Endothelial cell of umbilical vein (primary cell): ENCODE data around the gene TEX264. TPM values are rescaled to one million over a fixed set of nuclear protein-coding genes. Genes with fewer than 3 reads are reported as not detected.

Experiments used
- BruUV-seq: library from RNA; stranded (reverse); fragments of 400-500 nt; replicated peaks from 2 replicates; lab custom pipeline; 2021; lab: Mats Ljungman, UMichigan
- CTCF ChIA-PET: fragments of 300-600, 350-600 bp; sonication (Branson Sonifier 250); formaldehyde crosslinking; loops from one replicate; lab custom pipeline; 2021; ENCODE audit warnings: antibody characterized with exemption, inconsistent platforms; lab: Charles Lee
- POLR2A ChIA-PET: fragments of 300-600, 350-600 bp; sonication (Branson Sonifier 250); formaldehyde crosslinking; loops from one replicate; lab custom pipeline; 2021; ENCODE audit warnings: antibody characterized with exemption, inconsistent platforms; lab: Charles Lee
- DNase-seq: peaks from one replicate; pipeline ENCODE4 v3.0.0-alpha.2; 2011; ENCODE audit warnings: low read depth, low spot score
- FAIRE-seq: peaks from 2 replicates; lab custom pipeline; 2011; peaks lifted over from hg19 to GRCh38; lab: Jason Lieb, UNC
- H2AFZ ChIP-seq: 2 replicates; pipeline ENCODE4 v1.6.0; 2012; ENCODE audit warnings: low read depth, low read length, control low read depth, inconsistent platforms
- H3K27ac ChIP-seq: 2 replicates; pipeline ENCODE4 v1.5.1; 2011; ENCODE audit warnings: low read depth, mild to moderate bottlenecking, control low read depth, low read length, moderate library complexity; ENCODE audit not compliant: insufficient read depth
- H3K27me3 ChIP-seq, 2 experiments: 2 replicates each; pipeline versions ENCODE4 v1.6.0 to v1.6.1; 2011; ENCODE audit warnings: low read length in 2 of 2, mixed read lengths in 1 of 2; ENCODE audit not compliant: control insufficient read depth in 2 of 2, insufficient read depth in 2 of 2
- H3K36me3 ChIP-seq, 2 experiments: 2 replicates in 1 of 2; 3 replicates in 1 of 2; pipeline ENCODE4 v1.5.1; 2011; ENCODE audit warnings: low read length in 2 of 2, mild to moderate bottlenecking in 1 of 2, moderate library complexity in 1 of 2; ENCODE audit not compliant: control insufficient read depth in 2 of 2, insufficient read depth in 2 of 2; ENCODE audit errors: extremely low read depth in 1 of 2
- H3K4me1 ChIP-seq: 3 replicates; pipeline ENCODE4 v1.5.1; 2011; ENCODE audit warnings: mild to moderate bottlenecking, low read length; ENCODE audit not compliant: control insufficient read depth, insufficient read depth; ENCODE audit errors: extremely low read depth
- H3K4me2 ChIP-seq: 2 replicates; pipeline ENCODE4 v1.6.1; 2011; ENCODE audit warnings: low read length, control low read depth, mixed read lengths; ENCODE audit not compliant: insufficient read depth
- H3K4me3 ChIP-seq, 3 experiments: fragments of 200-600 bp in 1 of 3; sonication (generic), shearing (Covaris generic) in 1 of 3; replicated peaks in 1 of 3; 2 replicates each; pipeline ENCODE4 v1.5.1; 2011 to 2016; ENCODE audit warnings: control low read depth in 3 of 3, low read length in 3 of 3, mild to moderate bottlenecking in 2 of 3, inconsistent platforms in 1 of 3, low read depth in 1 of 3, moderate library complexity in 1 of 3; ENCODE audit not compliant: insufficient read depth in 1 of 3
- H3K79me2 ChIP-seq: 2 replicates; pipeline ENCODE4 v1.6.0; 2012; ENCODE audit warnings: low read length, inconsistent platforms; ENCODE audit not compliant: control insufficient read depth, insufficient read depth
- H3K9ac ChIP-seq: replicated peaks from 2 replicates; pipeline ENCODE3; 2011; ENCODE audit warnings: low read length, control low read depth; ENCODE audit not compliant: insufficient read depth; ENCODE audit errors: extremely low read depth
- H3K9me1 ChIP-seq: replicated peaks from 3 replicates; pipeline ENCODE4 v1.6.0; 2011; ENCODE audit warnings: mild to moderate bottlenecking, low read length; ENCODE audit not compliant: control insufficient read depth, insufficient read depth; ENCODE audit errors: extremely low read depth
- H3K9me3 ChIP-seq: replicated peaks from 2 replicates; pipeline ENCODE4 v1.5.1; 2012; ENCODE audit warnings: low read length, inconsistent platforms; ENCODE audit not compliant: control insufficient read depth, insufficient read depth
- H4K20me1 ChIP-seq: replicated peaks from 2 replicates; pipeline ENCODE3; 2011; ENCODE audit warnings: mild to moderate bottlenecking, low read length; ENCODE audit not compliant: control insufficient read depth, insufficient read depth; ENCODE audit errors: extremely low read depth
- EZH2 ChIP-seq: IDR thresholded peaks from 2 replicates; pipeline ENCODE4 v1.6.1; 2012; ENCODE audit warnings: borderline replicate concordance, low read depth, mild to moderate bottlenecking, moderate library complexity, low read length, inconsistent platforms; ENCODE audit not compliant: severe bottlenecking
- FOS ChIP-seq: IDR thresholded peaks from 2 replicates; pipeline ENCODE4 v1.6.1; 2011; ENCODE audit warnings: mild to moderate bottlenecking, low read length, moderate library complexity, borderline replicate concordance; ENCODE audit not compliant: insufficient read depth
- GATA2 ChIP-seq: IDR thresholded peaks from 2 replicates; pipeline ENCODE4 v1.7.0; 2011; ENCODE audit warnings: low read depth, mild to moderate bottlenecking, moderate library complexity, mixed read lengths, low read length; ENCODE audit not compliant: insufficient read length, insufficient read depth
- JUN ChIP-seq: IDR thresholded peaks from 2 replicates; pipeline ENCODE4 v1.6.1; 2011; ENCODE audit warnings: borderline replicate concordance, low read depth; ENCODE audit not compliant: insufficient read length, insufficient read depth
- MYC ChIP-seq: IDR thresholded peaks from one replicate; pipeline ENCODE4 v1.6.1; 2011; ENCODE audit warnings: mild to moderate bottlenecking, low read depth, low read length
- POLR2A ChIP-seq: IDR thresholded peaks from 2 replicates; pipeline ENCODE4 v1.6.1; 2012; ENCODE audit warnings: low read depth, mild to moderate bottlenecking, control low read depth, low read length
- POLR2AphosphoS5 ChIP-seq: IDR thresholded peaks from 2 replicates; pipeline ENCODE4 v1.6.1; 2012; ENCODE audit warnings: low read depth, mild to moderate bottlenecking, control low read depth, low read length, moderate library complexity; ENCODE audit not compliant: insufficient read depth
- dilution Hi-C: fragments of 300-500 bp; cut with MboI; formaldehyde crosslinking; loops from one replicate; pipeline ENCODE4 v1.15.0; 2019; ENCODE audit warnings: low sequenced_read_pairs; ENCODE audit not compliant: extremely low pct_ligation_motif_present
- intact Hi-C: fragments of 100-400 bp; cut with micrococcal nuclease; formaldehyde crosslinking; loops from one replicate; pipeline ENCODE4 v1.10.0; 2022
- polyA plus RNA-seq, 4 experiments: library from polyadenylated mRNA; depleted of rRNA in 3 of 4; stranded (reverse) in 3 of 4; unstranded in 1 of 4; fragments of >200 nt; gene quantifications; 2 replicates each; pipeline versions ENCODE4 v1.2.1 to v1.2.3, GENCODE V29; 2011 to 2012; ENCODE audit warnings: missing spikeins in 1 of 4
- total RNA-seq: library from RNA; stranded (reverse); gene quantifications from 2 replicates; pipeline ENCODE4 v1.2.3, GENCODE V29; 2021
- TF ChIP-seq, protein P1 (sequence below): IDR thresholded peaks from 2 replicates; pipeline ENCODE4 v1.6.1; 2011; ENCODE audit not compliant: insufficient read depth, insufficient read length
- TF ChIP-seq, protein P2 (sequence below), 2 donors: IDR thresholded peaks; 1 replicate in 1 of 2; 2 replicates in 1 of 2; pipeline ENCODE4 v1.5.1; 2011; ENCODE audit warnings: low read length in 2 of 2, mild to moderate bottlenecking in 2 of 2, moderate library complexity in 2 of 2, control low read depth in 1 of 2, inconsistent platforms in 1 of 2, low read depth in 1 of 2; ENCODE audit not compliant: insufficient read depth in 1 of 2; ENCODE audit errors: extremely low read depth in 1 of 2

Gene TEX264
- total and polyA plus RNA-seq, 2 donors (not counting 3 experiments of a cell fraction or from before 2014, with no cell fraction given), result 29.0 to 89.7 TPM

DNA sequence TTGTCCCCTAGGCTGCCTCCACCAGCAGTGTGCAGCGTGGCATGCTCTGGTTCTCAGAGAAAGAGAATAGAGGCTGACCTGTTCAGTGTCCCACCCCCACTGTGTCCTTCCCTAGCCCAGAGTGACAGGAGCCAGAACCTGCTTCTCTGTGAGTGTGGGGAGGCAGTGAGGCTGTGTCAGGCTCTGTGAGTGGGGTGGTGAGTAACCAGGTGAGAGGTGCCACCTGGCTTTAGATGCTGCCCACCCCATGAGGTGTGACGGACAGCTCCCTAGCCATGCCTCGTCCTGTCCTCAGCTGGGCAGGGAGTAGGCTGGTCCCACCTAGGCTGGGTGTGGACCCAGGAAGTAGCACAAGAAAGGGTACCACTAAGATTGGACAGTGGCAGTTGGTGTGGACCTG is 6.3 kb downstream of the TEX264 start:
- H3K27ac ChIP-seq, result no peak overlapping the region
- H3K9me3 ChIP-seq, result no peaks in the 10 kb centered on the region
- ChIA-PET CTCF (interaction anchor here (1.6 to 1.8 kb wide), 2 partner anchors 8 to 175 kb away, joined by 5 read pairs; no protein-coding TSS in a partner anchor), POLR2A (no interaction called here)
- no peak overlapping the region for H3K9ac ChIP-seq
- H3K36me3 ChIP-seq, result peaks cover 0 to 2% of the 10 kb centered on the region in 2 experiments
- H2AFZ ChIP-seq, result no peak overlapping the region
- BruUV-seq, result no TSS peak
- no peak overlapping the region for H3K4me3 ChIP-seq
- FAIRE-seq (no peak), DNase-seq (no peak)
- no peaks in the 10 kb centered on the region for H3K79me2 ChIP-seq
- dilution Hi-C loops (no loop called here), intact Hi-C loops (loop anchor here (10.0 kb wide), 1 partner anchor 1063 kb away; the partner anchor contains the start of genes CISH and MAPKAPK3)
- TF ChIP-seq, protein P1, sequence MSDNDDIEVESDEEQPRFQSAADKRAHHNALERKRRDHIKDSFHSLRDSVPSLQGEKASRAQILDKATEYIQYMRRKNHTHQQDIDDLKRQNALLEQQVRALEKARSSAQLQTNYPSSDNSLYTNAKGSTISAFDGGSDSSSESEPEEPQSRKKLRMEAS, result no peak
- TF ChIP-seq, protein P2, sequence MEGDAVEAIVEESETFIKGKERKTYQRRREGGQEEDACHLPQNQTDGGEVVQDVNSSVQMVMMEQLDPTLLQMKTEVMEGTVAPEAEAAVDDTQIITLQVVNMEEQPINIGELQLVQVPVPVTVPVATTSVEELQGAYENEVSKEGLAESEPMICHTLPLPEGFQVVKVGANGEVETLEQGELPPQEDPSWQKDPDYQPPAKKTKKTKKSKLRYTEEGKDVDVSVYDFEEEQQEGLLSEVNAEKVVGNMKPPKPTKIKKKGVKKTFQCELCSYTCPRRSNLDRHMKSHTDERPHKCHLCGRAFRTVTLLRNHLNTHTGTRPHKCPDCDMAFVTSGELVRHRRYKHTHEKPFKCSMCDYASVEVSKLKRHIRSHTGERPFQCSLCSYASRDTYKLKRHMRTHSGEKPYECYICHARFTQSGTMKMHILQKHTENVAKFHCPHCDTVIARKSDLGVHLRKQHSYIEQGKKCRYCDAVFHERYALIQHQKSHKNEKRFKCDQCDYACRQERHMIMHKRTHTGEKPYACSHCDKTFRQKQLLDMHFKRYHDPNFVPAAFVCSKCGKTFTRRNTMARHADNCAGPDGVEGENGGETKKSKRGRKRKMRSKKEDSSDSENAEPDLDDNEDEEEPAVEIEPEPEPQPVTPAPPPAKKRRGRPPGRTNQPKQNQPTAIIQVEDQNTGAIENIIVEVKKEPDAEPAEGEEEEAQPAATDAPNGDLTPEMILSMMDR (IDR thresholded peaks at IDR 0.05; ENCODE audit: extremely low read depth in 1 of 2, insufficient read depth in 1 of 2, low read depth in 1 of 2, low read length in 2 of 2), result no peak
- TF ChIP-seq EZH2 (no peak), GATA2 (no peak)
- H3K4me1 ChIP-seq, result peaks cover 15% of the 10 kb centered on the region
- H3K4me2 ChIP-seq, result no peak overlapping the region
- no peaks in the 10 kb centered on the region for H3K9me1 ChIP-seq
- H4K20me1 ChIP-seq, result no peaks in the 10 kb centered on the region
- H3K27me3 ChIP-seq, result no peaks in the 10 kb centered on the region

- intact Hi-C loops (loop anchor here (10.0 kb wide), 1 partner anchor 1063 kb away; the partner anchor contains the start of genes CISH and MAPKAPK3), dilution Hi-C loops (no loop called here)
- no peak overlapping the region for H3K4me3 ChIP-seq
- peaks cover 15% of the 10 kb centered on the region for H3K4me1 ChIP-seq
- no peak overlapping the region for H2AFZ ChIP-seq
- H3K79me2 ChIP-seq, result no peaks in the 10 kb centered on the region
- DNase-seq (no peak), FAIRE-seq (no peak)
- H3K9me3 ChIP-seq, result no peaks in the 10 kb centered on the region
- BruUV-seq, result no TSS peak
- CTCF ChIA-PET, result interaction anchor here (1.3 to 1.8 kb wide), 3 partner anchors 8 to 176 kb away, joined by 3 to 5 read pairs (median 5); no protein-coding TSS in a partner anchor
- peaks cover 0 to 2% of the 10 kb centered on the region in 2 experiments for H3K36me3 ChIP-seq
- no peaks in the 10 kb centered on the region for H3K9me1 ChIP-seq
- TF ChIP-seq MYC (no peak), POLR2AphosphoS5 (no peak), JUN (no peak), POLR2A (no peak), FOS (no peak), EZH2 (no peak), GATA2 (no peak)
- TF ChIP-seq, protein P1, result no peak
- TF ChIP-seq, protein P2 (IDR thresholded peaks at IDR 0.05; ENCODE audit: extremely low read depth in 1 of 2, insufficient read depth in 1 of 2, low read depth in 1 of 2, low read length in 2 of 2), result no peak
- no peak overlapping the region for H3K27ac ChIP-seq
- POLR2A ChIA-PET, result no interaction called here
- H3K27me3 ChIP-seq, result no peaks in the 10 kb centered on the region
- no peak overlapping the region for H3K9ac ChIP-seq
- H4K20me1 ChIP-seq, result no peaks in the 10 kb centered on the region
- no peak overlapping the region for H3K4me2 ChIP-seq
Observed at GRCh38 chr3:51678186-51678585, 7.1 kb downstream of the TEX264 start.
